GM19193 (cell line): ENCODE results near the gene ABCA7.

Source experiments
- POLR2A ChIP-seq: IDR thresholded peaks from 4 replicates; pipeline ENCODE4 v1.6.1; 2011; ENCODE audit not compliant: insufficient read depth, insufficient read length; ENCODE audit errors: extremely low read depth

The ABCA7 gene

DNA sequence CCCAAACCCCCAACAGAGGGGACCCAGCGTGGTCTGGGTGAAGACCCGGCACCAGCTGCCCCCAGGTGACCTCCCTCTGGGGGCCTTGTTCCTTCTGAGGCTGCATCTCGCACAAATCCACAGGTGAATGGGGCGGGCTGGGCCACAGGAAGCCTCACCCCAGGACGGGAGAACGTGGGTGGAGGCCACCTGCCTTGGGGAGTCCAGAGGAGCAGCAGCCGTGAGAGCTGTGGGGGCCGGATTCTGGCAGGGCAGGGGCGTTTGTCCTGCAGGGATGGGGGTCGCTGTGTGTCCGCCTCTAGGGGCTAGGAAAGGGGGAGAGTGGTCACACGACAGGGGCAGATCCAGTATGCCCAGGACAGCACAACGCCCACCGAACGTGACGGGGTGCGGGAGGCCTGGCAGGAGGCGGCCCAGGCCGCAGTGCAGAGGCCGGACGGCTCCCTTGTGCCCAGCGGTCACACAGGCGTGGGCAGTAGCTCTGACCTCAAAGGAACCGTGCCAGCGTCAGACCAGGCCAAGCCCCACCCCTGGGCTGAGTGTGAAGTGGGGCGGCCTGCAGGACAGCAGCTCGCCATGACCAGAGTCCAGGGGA, 48.6 kb downstream of the ABCA7 start:
- peak; percentile 13 for TF ChIP-seq POLR2A

DNA sequence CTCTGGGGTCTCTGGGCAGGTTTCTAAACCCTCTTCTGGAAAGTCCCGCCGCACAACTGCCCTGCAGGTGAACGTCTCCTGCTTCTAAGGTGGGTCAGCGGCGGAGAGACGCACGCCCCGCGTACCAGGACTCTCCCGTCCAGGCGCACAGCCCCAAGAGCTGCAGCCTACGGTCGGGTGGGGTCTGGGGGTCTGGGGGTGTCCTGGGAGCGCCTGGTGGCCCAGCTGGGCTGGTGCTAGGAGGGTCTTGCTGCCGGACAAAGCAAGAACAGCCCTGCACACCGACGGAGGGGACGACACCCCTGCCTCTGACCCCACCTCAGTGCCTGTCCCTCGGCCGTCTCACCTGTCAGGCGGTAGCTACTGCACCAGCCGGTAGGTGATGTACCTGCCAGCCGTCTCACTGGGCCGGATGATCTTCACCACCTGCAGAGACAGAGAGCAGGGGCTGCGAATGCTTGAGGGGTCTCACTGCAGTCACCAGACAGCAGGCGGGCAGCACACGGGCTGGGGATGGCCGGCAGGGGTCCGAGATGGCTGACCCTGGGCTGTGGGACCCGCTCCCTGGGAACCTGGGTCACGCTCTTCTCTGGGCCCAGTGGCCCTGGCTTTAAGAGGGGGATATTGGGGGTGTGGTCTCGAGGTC, 49.3 kb downstream of the ABCA7 start:
- no peak for TF ChIP-seq POLR2A

DNA sequence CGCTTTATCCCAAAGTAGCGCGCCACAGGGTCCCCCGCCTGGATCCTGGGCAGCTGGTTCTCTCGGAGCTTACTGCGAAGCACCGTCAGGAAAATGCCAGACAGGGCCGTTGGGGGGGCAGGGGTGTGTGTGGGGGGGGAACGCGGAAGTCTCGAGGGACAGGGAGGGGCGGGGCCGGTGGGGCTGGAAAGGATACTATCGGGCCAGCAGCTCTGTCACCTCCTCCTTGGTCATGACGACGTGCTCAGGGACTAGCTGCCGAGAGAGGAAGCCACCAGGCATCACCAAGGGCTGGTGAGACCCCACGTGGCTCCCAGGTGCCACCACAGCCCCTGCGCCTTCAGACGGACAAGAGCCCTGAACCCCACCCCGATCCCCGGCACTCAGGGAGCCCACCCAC, 50.0 kb downstream of the ABCA7 start:
- TF ChIP-seq POLR2A = no peak

DNA sequence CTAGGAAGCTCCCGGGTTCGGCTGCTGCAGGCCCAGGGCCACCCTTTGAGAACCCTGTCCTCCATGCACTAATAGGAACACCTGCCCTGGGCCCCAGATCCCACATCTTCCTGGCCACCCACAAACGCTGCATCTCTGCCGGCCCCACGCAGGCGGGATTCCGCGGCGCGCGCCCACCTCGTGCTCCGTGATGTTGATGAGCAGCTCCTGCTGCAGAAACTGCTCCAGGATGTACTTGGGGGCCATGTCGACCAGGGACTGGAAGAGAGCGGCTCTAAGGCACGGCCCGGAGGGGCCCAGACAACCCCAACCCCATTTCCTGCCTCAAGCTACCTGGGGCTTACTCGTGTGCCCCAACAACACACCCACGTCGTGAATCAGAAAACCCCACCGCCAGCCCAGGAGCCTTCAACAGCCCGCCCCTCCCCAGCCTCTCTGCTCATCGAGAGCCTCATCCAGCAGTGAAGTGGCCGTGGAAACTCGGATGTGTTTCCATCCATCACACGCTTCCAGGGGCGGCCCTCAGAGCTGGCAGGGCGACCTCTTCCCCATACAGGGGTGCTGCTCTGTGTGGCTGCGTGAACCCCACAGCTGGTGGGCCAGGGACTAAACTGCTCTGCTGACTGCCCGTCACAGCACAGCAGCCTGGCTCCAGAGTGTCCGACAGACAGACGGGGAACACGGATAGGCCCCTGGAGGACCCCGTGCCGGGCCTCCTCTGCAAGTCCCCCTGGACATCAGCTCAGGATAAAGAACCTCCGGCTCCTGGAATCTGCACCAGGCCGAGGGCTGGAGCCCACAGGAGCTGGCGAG, 51.0 kb downstream of the ABCA7 start:
- TF ChIP-seq POLR2A = no peak

DNA sequence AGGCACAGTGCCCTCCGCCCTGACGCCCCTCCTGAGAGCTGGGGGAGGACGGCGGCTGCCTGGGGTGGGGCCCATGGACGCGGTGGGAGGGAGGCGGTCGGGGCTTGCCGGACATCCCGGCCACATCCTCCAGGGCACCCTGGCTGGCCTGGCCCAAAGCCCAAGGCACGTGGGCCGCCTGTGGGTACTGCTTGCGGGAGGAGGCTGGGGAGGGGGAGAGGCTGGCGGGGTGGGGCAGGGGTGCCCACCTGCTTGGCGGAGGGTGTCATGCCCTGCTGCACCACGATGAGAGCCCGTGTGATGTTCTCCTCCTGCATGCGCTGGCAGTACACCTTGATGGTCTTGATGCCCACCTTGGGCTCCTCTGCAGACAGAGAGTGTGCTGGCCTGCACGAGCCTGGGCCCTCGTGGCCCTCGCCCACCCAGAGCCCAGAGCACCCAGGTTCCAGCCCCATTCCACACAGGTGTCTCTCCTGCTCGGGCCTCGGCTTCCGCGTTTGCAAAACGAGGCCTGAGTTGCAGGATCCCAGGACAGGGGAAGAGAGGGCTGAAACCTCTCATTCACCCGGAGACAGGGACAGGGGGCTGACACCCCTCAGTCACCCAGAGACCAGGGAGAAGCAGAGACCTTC, 51.8 kb downstream of the ABCA7 start:
- no peak for TF ChIP-seq POLR2A

DNA sequence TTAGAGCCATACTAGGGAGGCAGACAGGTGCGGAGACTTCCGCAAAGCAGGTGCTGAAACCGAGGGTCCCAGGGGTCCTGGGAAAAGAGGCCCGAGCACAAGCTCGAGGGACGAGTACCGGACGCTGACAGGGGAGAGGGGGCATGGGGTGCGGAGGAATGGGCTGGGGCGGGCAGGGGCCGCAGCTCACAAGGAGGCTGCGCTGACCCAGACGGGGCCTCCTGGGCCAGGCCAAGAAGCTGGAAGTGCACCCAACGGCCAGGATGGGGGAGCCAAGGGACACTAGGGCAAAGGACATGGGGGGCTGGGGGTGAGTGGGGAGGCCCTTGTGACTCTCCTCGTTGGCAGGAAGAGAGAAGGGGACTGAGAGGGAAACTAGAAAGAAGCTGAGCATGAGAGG, 53.4 kb downstream of the ABCA7 start:
- no peak for TF ChIP-seq POLR2A

DNA sequence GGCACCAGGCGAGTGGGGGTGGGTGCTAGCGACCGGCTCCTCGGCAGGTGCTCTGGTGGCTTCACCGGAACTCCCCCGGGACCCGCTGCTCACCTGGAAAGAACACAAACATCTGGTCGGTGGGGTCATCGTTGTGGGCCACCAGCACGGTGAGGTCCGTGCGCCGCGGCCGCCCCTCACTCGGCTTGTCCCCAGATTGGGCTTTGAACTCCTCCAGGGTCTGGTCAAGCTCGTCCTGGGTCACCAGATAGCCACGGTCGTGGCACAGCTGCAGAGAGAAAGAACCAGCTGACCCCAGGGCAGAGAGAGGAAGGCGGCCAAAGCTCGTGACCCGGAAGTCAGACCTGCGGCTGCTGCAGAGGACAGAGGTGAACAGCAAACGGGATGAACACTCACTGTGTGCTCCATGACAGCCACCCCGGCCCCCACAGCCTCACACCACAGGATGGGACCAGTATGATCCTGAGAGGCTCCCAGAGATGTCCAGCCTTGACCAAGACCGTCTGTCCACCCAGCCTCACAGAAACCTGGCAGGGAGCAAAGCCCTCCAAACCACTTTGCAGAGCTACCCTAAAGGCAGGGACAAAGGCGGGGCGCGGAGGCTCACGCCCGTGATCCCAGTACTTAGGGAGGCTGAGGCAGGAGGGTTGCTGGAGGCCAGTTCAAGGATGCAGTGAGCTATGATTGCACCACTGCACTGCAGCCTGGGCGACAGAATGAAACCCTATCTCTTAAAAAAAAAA, 54.1 kb downstream of the ABCA7 start:
- no peak for TF ChIP-seq POLR2A

DNA sequence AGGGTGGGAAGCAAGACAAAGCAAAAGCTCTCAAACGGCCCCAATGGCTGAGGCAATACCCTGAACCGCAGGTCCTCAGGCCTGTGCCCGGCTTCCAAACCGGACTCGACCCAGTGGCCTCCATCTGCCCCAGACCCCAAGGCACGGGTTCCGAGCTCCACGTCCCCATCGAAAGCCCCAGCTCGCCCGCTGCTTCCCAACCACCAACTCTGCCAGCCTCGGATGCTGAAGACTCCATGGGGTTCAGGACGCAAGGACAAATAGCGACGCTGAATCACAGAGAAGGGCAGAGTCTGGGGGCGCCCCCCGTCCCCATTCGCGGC, 54.7 kb downstream of the ABCA7 start:
- no peak for TF ChIP-seq POLR2A

DNA sequence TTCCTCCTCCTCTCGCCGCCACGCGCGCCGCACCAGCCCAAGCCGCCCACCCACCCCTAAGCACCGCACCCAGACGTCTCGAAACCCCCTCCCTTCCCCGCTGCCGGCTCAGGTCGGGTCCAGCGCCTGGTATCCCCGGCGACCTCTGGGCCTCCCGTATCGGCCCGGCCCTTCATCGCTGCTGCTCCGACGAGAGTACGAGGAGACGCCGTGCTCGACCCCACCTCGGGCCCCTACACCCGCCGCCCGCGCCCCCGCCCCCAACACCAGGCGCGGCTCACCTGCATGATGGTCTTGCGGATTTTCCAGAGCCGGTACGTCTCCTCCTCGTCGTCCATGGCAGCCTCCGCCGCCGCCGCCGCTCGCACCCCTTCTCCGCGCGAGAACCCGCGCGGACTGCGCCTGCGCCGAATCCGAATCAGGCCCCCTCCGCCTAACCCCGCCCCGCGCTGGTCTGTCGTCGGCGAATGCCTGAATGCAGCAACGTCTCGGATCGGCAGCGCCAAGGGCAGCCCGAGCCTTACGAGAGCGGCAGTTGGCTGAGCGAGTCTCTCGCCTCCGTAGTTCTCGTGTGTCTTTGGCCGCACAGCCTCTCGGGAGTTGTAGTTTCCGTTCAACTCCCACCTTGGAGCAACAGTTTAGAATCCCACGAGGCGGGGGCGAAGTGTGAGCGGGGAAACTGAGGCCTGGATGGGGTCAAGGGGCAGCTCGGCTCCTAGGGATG, 55.2 kb downstream of the ABCA7 start, which contains the start of gene POLR2E:
POLR2E (minus strand) TSS at position 398 of the 724 bp plus-strand sequence; CDS start at position 338, 60 bp downstream.
- TF ChIP-seq POLR2A = peak; percentile 81

DNA sequence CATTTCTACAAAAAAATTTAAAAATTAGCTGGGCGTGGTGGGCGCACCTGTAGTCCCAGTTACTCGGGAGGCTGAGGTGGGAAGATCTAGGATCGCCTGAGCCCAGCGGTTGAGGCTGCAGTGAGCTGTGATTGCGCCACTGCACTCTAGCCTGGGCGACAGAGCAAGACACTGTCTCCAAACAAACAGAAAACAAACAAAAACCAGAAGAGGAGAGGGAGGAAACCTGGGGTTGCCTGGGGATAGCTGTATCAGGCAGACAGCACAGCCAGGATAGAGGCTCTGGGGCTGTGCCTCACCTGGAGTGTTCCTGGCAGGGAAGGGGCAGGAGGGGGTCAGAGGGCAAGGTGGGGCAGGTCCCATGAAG, 57.9 kb downstream of the ABCA7 start:
- TF ChIP-seq POLR2A = no peak

DNA sequence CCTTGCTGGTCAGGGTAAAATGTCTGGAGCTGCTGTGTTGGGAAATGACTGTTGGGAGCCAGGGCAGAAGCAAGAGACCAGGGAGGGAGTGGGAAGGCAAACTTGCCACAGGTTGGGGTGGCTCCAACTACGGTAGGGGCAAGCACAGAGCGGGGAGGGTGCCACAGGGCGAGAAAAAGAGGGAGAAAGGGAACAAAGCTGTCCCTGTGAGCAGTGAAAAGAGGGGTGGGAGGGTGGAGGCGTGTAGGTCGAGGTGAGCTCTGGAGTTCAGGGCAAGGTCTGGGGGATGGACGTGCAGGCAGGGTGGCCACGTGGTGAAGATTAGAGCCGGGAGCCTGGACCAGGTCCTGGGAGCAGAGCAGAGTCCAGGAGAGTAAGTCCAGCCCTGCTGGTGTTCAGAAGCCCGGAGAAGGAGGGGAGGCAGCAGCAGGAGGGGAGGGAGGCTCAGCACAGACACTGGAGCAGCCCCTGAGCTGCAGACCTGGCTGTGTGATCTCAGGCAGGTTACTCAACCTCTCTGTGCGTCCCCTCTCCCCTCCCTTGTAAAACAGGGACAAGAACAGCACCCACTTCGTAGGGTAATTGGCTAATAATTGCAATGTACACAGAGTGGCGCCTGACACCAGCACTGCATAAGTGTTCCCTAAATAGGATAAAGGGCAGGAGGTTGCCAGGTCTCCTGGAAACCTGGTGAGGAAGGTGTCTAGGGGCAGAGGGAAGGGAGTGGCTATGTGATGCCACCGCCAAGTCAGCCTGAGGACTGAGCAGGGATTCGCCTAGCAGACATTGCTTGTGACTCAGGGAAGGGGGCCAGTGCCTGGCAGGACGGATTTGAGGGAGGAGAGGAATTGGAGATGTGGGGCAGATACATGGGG, 58.5 kb downstream of the ABCA7 start:
- no peak for TF ChIP-seq POLR2A

DNA sequence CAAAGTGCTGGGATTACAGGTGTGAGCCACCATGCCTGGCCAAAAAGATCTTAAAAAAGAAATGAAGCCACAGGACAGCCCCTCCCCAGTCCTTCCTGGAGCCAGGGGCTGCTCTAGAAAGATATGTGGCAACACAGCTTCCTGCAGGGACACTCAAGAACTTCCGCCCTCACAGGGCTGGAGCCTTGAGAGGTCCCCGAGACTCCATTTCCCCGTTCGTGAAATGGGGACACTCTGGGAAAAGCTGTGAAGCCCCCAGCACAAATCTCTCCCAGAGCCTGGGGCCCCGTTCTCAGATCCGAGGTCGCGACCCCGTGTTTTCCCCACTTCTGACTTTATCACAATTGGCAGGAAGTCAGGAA, 61.4 kb downstream of the ABCA7 start:
- no peak for TF ChIP-seq POLR2A

DNA sequence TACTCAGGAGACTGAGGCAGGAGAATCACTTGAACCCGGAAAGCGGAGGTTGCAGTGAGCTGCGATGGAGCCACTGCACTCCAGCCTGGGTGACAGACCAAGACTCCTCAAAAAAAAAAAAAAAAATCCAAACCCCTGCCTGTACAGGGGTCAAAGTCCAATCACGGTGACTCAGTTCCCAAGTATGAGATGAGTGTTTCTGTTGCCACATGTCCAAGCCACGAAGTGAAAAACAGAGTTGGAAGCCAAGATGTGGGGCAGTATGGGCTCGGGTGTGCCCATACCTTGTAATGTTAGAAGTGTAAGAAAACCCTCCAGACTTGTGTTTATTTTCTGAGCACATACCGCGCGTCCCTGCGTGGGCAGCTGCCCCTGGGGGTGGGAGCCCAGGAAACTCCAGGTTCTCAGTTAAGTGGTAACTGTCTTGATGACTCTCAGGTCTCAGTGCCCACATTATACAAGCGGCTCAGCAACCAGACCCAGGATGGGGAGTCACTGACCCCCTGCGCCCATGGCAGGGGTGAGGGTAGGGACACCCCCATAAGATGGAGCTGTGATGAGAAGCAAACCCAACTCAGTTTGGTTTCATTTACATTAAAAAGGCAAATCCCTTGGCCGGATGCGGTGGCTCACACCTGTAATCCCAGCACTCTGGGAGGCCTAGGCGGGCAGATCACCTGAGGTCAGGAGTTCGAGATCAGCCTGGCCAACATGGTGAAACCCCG, 62.7 kb downstream of the ABCA7 start:
- TF ChIP-seq POLR2A = no peak
